ENCODE data around the gene SIVA1.
A peak's percentile ranks its signal among the peaks of the same experiment; 100 is the strongest.

Gene SIVA1

DNA sequence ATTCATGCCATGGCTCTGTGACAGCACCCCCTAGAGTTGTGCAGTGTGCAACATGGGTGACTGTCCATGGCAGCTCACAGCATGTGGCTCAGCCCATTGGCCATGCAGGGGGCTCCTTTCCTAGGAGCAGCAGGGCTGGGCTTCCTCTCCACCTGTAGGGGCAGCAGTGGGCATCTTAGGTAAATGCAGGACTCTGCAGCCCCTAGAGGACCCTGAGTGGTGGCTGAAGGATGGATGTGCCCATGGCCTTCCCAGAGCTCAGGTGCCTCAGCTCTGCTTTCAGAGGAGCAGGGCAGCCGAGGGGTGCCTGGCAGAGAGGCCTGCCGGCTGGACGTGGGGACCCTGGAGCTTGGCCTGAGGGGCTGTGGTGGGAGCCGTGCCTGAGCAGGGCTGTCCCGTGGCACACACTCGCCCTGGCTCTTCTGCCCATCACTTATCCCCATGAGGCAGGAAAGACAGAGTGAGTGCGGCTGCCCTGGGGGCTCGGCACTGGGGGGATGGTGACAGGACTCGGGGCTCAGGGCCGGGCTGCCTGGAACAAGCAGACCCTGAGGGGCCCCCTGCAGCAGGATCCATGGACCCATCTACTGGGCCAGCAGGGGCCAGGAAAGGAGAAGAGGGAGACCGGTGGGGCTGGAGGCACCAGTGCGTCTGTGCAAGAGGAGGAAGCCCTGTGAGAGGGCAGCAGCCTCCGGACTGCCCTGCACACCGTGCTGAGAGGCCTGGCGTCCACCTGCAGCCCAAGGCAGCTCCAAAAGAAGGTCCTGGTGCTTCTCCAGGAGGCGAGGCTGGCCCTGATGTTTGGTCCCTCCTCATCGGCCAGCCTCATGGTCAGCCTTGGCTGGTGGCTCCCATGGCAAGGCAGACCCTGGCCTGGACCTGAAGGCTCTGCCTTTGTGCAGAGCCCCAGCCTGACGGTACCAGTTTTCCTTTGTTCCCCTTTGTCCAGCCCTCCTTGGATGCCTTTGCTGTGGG, 21.3 kb upstream of the SIVA1 start (continued):
- TF ChIP-seq, protein P1, sequence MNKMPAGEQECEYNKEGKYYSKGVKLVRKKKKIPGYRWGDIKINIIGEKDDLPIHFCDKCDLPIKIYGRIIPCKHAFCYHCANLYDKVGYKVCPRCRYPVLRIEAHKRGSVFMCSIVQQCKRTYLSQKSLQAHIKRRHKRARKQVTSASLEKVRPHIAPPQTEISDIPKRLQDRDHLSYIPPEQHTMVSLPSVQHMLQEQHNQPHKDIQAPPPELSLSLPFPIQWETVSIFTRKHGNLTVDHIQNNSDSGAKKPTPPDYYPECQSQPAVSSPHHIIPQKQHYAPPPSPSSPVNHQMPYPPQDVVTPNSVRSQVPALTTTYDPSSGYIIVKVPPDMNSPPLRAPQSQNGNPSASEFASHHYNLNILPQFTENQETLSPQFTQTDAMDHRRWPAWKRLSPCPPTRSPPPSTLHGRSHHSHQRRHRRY (tag by site-specific recombination; IDR thresholded peaks at IDR 0.05) = no peak
- no peak for TF ChIP-seq ZNF660 (tag by site-specific recombination; IDR thresholded peaks at IDR 0.05)

DNA sequence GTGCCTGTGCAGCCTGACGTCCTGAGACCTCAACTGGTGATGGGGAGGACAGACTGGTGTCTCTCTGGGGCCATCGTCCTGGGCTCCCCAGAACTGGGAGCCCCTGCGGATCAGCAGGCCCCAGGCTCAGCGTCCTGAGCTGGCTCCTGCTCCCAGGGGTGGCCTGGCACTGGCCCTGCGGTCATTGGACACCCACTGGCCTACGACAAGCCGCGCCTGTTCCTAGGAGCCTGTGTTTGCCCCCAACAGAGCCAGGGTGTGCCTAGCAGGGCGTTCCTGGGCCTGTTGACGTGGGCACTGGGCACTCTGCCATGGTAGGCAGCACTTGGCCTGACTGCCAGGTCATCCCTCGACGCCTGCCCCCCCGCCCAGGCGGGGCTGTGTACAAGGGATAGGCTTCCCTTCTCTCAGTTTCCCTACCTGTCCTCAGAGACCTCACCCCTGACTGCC, 20.6 kb upstream of the SIVA1 start:
- no peak for TF ChIP-seq ZNF394 (tag by site-specific recombination; IDR thresholded peaks at IDR 0.05; ENCODE audit: borderline replicate concordance)
- peak; percentile 50 for TF ChIP-seq KLF1 (tag by site-specific recombination; IDR thresholded peaks at IDR 0.05)
- Histone ChIP-seq H3K27ac (ENCODE audit: extremely low read depth, low read depth, low read length) (no peak overlapping the region), H3K4me1 (ENCODE audit: control insufficient read depth, insufficient read depth, low read length) (no peaks in the 10 kb centered on the region), H3K36me3 (ENCODE audit: control insufficient read depth in 2 of 2, insufficient read depth in 1 of 2, low read length in 2 of 2) (no peaks in the 10 kb centered on the region), H3K9me3 (ENCODE audit: control insufficient read depth, insufficient read depth, low read depth, low read length) (no peaks in the 10 kb centered on the region), H3K4me3 (ENCODE audit: low read depth, low read length) (no peak overlapping the region)
- POLR2A ChIA-PET = no interaction called here
- CTCF ChIA-PET = no interaction called here

DNA sequence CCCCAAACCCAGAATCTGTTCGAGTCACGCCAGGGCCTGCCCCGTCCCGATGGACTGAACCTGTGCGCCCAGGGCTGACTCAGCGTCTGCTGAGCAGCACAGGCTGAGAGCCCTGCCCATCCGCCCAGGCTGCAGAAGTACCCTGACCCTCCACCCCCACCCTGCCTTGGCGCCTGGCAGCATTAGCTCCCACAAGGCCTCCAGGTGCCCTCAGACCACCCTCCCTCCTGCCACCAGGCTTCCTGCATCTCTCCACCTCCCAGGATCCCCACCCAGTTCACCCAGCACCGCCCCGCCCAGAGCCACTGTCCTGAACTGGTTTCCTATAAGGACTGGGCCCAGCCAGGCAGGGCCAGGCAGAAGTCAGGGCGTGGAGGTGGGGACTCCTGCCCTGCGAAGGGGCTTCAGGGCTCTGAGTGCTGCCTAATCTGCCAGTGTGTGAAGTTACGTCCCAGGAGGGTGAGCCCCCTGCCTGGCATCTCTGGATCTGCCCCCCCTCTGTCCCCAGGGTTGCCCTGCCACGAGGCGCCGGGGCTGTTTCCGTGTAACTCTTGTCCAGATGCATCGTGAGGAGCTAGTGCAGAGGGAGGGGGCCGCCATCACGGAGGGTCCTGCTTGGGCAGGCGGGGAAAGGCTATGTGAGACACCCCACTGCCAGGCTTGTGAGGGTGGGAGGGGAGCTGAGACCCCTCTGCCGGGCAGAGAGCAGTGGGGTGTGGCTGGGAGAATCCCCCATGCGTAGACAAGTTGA, 19.8 kb upstream of the SIVA1 start:
- ChIA-PET POLR2A (no interaction called here), CTCF (interaction anchor here (1.0 kb wide), 1 partner anchor 24 kb away, joined by 4 read pairs; no protein-coding TSS in a partner anchor)
- Histone ChIP-seq H3K36me3 (ENCODE audit: control insufficient read depth in 2 of 2, insufficient read depth in 1 of 2, low read length in 2 of 2) (no peaks in the 10 kb centered on the region), H3K4me3 (ENCODE audit: low read depth, low read length) (no peak overlapping the region), H3K9me3 (ENCODE audit: control insufficient read depth, insufficient read depth, low read depth, low read length) (no peaks in the 10 kb centered on the region), H3K27ac (ENCODE audit: extremely low read depth, low read depth, low read length) (no peak overlapping the region), H3K4me1 (ENCODE audit: control insufficient read depth, insufficient read depth, low read length) (no peaks in the 10 kb centered on the region)
- TF ChIP-seq ZNF121 (tag by site-specific recombination; IDR thresholded peaks at IDR 0.05) (no peak), EGR2 (tag by site-specific recombination; IDR thresholded peaks at IDR 0.05; ENCODE audit: low read depth) (peak; percentile 13; the same call in 1 of the 2 replicates)

DNA sequence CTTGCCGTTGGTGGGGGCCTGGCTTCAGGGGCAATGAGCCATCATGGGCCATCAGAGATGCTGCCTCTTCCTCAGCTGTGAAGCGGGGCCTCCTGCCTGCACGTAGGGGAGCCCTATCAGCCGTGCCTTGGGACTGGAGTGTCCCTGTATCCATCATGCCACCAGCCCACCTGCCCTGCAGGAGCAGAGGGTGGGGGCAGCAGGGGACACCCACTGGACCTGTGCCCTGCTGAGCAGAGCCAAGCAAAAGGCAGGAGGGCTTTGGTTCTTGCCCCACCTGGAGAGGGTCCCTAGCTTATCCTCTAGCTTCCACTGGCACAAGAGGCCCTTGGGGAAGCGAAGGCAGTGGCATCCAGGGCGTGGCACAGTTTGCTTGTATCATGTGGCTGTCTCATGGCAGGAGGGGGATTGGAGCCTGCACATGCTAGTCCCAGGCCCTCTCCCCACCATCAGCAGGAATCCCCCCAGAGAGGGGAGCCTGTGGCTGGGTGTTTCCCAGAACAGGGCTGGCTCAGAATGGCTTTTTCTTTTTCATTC, 18.8 kb upstream of the SIVA1 start:
- TF ChIP-seq ZNF391 (tag by site-specific recombination; IDR thresholded peaks at IDR 0.05; ENCODE audit: borderline replicate concordance, low read depth) = no peak
- TF ChIP-seq ZIC2 (tag by site-specific recombination; IDR thresholded peaks at IDR 0.05) = peak; percentile 45; the same call in 1 of the 2 replicates
- Histone ChIP-seq H3K4me3 (ENCODE audit: low read depth, low read length) (no peak overlapping the region), H3K9me3 (ENCODE audit: control insufficient read depth, insufficient read depth, low read depth, low read length) (no peaks in the 10 kb centered on the region), H3K4me1 (ENCODE audit: control insufficient read depth, insufficient read depth, low read length) (no peaks in the 10 kb centered on the region), H3K27ac (ENCODE audit: extremely low read depth, low read depth, low read length) (no peak overlapping the region), H3K36me3 (ENCODE audit: control insufficient read depth in 2 of 2, insufficient read depth in 1 of 2, low read length in 2 of 2) (no peaks in the 10 kb centered on the region)
- CTCF ChIA-PET = interaction anchor here (0.6 to 1.0 kb wide), 2 partner anchors 25 to 637 kb away, joined by 4 to 6 read pairs; no protein-coding TSS in a partner anchor
- POLR2A ChIA-PET = interaction anchor here (1.0 kb wide), 1 partner anchor 18 kb away, joined by 3 read pairs; the partner anchor contains the start of gene SIVA1

DNA sequence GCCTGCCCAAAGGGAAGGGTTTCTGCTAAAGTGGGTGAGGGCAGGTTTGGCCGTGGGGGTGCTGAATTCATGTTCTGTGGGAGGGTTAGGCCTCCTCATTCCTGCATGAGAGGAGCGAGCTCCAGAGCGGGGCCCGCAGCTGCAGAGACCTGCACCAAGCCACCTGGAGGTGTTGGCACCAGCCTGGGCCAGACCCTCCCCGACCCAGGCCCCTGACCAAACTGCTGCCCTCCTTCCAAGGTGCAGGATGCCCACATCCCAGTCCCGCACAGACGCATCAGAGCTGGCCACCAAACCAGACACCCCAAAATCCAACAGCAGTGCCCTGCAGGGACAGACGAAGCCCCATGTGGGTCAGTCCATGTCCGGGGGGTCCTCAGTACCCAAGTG, 18.4 kb upstream of the SIVA1 start:
- POLR2A ChIA-PET = interaction anchor here (1.0 kb wide), 1 partner anchor 18 kb away, joined by 3 read pairs; the partner anchor contains the start of gene SIVA1
- Histone ChIP-seq H3K36me3 (ENCODE audit: control insufficient read depth in 2 of 2, insufficient read depth in 1 of 2, low read length in 2 of 2) (no peaks in the 10 kb centered on the region), H3K27ac (ENCODE audit: extremely low read depth, low read depth, low read length) (no peak overlapping the region), H3K9me3 (ENCODE audit: control insufficient read depth, insufficient read depth, low read depth, low read length) (no peaks in the 10 kb centered on the region), H3K4me3 (ENCODE audit: low read depth, low read length) (no peak overlapping the region), H3K4me1 (ENCODE audit: control insufficient read depth, insufficient read depth, low read length) (no peaks in the 10 kb centered on the region)
- CTCF ChIA-PET = interaction anchor here (0.6 kb wide), 1 partner anchor 637 kb away, joined by 6 read pairs; no protein-coding TSS in a partner anchor
- TF ChIP-seq, protein P2, sequence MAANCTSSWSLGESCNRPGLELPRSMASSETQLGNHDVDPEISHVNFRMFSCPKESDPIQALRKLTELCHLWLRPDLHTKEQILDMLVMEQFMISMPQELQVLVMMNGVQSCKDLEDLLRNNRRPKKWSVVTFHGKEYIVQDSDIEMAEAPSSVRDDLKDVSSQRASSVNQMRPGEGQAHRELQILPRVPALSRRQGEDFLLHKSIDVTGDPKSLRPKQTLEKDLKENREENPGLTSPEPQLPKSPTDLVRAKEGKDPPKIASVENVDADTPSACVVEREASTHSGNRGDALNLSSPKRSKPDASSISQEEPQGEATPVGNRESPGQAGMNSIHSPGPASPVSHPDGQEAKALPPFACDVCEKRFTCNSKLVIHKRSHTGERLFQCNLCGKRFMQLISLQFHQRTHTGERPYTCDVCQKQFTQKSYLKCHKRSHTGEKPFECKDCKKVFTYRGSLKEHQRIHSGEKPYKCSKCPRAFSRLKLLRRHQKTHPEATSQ (tag by site-specific recombination; IDR thresholded peaks at IDR 0.05) = no peak
- no peak for TF ChIP-seq ZNF560 (tag by site-specific recombination; IDR thresholded peaks at IDR 0.05; ENCODE audit: borderline replicate concordance)
- TF ChIP-seq, protein P3, sequence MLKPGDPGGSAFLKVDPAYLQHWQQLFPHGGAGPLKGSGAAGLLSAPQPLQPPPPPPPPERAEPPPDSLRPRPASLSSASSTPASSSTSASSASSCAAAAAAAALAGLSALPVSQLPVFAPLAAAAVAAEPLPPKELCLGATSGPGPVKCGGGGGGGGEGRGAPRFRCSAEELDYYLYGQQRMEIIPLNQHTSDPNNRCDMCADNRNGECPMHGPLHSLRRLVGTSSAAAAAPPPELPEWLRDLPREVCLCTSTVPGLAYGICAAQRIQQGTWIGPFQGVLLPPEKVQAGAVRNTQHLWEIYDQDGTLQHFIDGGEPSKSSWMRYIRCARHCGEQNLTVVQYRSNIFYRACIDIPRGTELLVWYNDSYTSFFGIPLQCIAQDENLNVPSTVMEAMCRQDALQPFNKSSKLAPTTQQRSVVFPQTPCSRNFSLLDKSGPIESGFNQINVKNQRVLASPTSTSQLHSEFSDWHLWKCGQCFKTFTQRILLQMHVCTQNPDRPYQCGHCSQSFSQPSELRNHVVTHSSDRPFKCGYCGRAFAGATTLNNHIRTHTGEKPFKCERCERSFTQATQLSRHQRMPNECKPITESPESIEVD (tag by site-specific recombination; IDR thresholded peaks at IDR 0.05) = no peak
- TF ChIP-seq BCL11A (tag by site-specific recombination; IDR thresholded peaks at IDR 0.05; ENCODE audit: low read depth) = no peak
- TF ChIP-seq ZNF426 (tag by site-specific recombination; IDR thresholded peaks at IDR 0.05) = no peak
- no peak for TF ChIP-seq ZNF132 (tag by site-specific recombination; IDR thresholded peaks at IDR 0.05; ENCODE audit: borderline replicate concordance)
- no peak for TF ChIP-seq KLF8 (tag by site-specific recombination; IDR thresholded peaks at IDR 0.05)
- TF ChIP-seq, protein P4, sequence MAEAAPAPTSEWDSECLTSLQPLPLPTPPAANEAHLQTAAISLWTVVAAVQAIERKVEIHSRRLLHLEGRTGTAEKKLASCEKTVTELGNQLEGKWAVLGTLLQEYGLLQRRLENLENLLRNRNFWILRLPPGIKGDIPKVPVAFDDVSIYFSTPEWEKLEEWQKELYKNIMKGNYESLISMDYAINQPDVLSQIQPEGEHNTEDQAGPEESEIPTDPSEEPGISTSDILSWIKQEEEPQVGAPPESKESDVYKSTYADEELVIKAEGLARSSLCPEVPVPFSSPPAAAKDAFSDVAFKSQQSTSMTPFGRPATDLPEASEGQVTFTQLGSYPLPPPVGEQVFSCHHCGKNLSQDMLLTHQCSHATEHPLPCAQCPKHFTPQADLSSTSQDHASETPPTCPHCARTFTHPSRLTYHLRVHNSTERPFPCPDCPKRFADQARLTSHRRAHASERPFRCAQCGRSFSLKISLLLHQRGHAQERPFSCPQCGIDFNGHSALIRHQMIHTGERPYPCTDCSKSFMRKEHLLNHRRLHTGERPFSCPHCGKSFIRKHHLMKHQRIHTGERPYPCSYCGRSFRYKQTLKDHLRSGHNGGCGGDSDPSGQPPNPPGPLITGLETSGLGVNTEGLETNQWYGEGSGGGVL (tag by site-specific recombination; IDR thresholded peaks at IDR 0.05) = no peak
